Non-pigmented ciliary epithelial cell (primary cell): ENCODE measurements around the gene SPTY2D1.
A peak's percentile ranks its signal among the peaks of the same experiment; 100 is the strongest.
"Not testable (repeated sequence)": the region's sequence is repeated elsewhere in the genome, so short reads cannot be mapped to it uniquely, and the experiment has no call there.

Source experiments
- DNase-seq: peaks from one replicate; pipeline ENCODE4 v3.0.0-alpha.2; 2010; ENCODE audit warnings: low read depth

Gene SPTY2D1, protein sequence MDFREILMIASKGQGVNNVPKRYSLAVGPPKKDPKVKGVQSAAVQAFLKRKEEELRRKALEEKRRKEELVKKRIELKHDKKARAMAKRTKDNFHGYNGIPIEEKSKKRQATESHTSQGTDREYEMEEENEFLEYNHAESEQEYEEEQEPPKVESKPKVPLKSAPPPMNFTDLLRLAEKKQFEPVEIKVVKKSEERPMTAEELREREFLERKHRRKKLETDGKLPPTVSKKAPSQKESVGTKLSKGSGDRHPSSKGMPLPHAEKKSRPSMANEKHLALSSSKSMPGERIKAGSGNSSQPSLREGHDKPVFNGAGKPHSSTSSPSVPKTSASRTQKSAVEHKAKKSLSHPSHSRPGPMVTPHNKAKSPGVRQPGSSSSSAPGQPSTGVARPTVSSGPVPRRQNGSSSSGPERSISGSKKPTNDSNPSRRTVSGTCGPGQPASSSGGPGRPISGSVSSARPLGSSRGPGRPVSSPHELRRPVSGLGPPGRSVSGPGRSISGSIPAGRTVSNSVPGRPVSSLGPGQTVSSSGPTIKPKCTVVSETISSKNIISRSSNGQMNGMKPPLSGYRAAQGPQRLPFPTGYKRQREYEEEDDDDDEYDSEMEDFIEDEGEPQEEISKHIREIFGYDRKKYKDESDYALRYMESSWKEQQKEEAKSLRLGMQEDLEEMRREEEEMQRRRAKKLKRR

GRCh38 chr11:18634140-18635032, at the start of gene SPTY2D1:
Gene SPTY2D1 (minus strand): TSS chr11:18634342. CDS start chr11:18634257, 85 bp downstream.
- DNase-seq: peak; percentile 95

DNA sequence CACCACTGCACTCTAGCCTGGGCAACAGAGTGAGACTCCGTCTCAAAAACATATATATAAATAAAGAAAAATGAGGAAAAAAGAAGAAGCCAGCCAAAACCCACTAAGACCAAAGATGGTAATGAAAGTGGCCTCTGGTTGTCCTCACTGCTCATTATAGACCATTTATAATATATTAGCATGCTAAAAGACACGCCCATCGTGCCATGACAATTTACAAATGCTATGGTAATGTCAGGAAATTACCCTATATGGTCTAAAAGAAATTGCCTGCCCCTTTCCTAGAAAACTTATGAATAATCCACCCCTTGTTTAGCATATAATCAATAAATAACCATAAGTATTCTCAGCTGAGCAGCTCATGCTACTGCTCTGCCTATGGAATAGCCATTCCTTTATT, 48.3 kb upstream of the SPTY2D1 start:
- no peak for DNase-seq

DNA sequence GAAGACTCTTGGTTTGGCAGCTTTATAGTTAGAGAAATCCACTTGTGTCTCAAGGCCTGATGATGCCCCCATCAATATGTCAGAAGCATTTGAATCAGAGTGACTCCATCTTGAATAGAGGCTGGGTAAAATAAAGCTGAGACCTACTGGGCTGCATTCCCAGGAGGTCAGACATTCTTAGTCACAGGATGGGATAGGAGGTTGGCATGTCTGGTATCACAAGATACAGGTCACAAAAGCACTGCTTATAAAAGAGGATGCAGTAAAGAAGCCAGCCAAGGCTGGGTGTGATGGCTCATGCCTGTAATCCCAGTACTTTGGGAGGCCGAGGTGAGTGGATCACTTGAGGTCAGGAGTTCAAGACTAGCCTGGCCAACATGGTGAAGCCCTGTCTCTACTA, 47.8 kb upstream of the SPTY2D1 start:
- DNase-seq: not testable (repeated sequence)

DNA sequence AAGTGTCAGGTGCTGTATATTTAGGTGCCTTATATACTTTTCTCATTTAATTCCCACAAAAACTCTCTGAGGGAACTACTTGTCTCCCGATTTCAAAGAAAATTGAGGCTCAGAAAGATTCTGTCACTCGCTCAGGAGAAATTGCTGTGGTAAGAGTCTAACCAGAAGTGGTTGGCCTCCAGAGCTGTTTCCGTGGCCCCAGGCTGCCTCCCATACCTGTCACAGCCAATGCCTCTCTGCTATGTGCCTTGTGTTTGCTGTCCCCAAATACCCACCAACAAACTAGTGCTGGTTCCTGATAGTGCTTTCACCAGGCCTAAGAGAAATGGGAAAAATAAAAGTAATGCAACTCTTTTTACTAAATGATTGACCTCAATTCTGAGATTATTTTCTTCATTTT, 43.4 kb upstream of the SPTY2D1 start:
- no peak for DNase-seq

GRCh38 chr11:18676803-18677202, 42.7 kb upstream of the SPTY2D1 start:
- no peak for DNase-seq

DNA sequence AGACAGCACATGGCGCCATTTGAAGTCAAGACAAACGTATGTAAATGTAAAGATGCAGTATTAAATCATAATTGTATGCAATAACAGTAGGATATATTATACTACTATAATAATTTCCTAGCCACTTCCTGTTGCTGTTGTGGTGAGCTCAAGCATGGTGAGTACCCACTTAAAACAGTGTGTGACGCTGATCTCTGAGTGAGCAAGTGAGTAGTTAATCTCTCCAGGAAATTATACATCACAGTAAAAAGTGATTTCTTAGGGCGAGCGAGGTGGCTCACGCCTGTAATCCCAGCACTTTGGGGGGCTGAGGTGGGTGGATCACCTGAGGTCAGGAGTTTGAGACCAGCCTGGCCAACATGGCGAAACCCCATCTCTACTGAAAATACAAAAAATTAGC, 38.1 kb upstream of the SPTY2D1 start:
- DNase-seq: not testable (repeated sequence)

DNA sequence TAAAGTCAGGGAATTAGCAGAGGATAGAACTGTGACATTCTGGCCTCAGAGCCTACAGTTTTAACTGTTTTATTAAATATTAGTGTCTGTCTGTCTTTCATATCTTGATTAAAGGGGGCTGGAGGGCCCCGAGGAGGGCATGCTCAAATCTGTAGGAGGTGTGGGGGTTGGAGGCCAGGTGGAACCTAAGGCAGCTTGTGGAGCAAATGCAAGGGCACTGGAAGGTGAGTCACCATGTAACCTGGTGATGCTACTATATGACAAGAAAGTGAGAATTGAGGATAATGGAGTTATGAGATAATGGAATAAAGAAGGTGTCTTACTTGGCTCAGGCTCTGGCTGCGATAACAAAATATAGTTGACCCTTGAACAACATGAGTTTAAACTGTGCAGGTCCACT, 37.1 kb upstream of the SPTY2D1 start:
- no peak for DNase-seq

GRCh38 chr11:18669711-18670110, 35.6 kb upstream of the SPTY2D1 start:
- no peak for DNase-seq

DNA sequence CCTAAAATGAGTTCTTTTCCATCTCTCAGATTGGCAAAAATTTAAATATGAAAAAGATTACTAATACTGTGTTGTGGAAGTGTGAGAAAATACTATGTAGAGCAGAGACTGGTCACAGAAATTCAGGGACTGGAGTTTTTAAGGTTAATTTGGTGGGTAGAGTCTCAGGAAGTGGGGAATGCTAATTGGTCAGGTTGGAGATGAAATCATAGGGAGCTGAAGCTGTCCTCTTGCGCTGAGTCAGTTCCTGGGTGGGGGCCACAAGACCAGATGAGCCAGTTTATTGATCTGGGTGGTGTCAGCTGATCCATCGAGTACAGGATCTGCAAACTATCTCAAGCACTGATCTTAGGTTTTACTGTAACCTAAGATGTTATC, 35.1 kb upstream of the SPTY2D1 start:
- DNase-seq: no peak

- DNase-seq: no peak
These were observed 34.0 kb upstream of the SPTY2D1 start for GRCh38 chr11:18668131-18668530.

DNA sequence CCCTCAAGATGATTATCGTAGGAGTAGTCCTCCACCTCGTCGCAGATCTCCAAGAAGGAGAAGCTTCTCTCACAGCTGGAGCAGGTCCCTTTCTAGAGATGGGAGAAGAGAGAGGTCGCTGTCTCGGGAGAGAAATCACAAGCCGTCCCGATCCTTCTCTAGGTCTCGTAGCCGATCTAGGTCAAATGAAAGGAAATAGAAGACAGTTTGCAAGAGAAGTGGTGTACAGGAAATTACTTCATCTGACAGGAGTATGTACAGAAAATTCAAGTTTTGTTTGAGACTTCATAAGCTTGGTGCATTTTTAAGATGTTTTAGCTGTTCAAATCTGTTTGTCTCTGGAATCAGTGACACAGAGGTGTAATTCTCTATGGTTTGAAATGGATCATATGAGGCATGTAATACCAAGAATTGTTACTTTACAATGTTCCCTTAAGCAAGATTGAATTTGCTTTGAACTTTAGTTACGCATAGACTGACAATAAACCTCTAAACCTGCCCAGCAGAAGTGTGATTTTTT, 31.3 kb upstream of the SPTY2D1 start:
- DNase-seq: not testable (repeated sequence)

- DNase-seq: no peak
These were observed 23.5 kb upstream of the SPTY2D1 start for GRCh38 chr11:18657673-18658072.

GRCh38 chr11:18650859-18651557, 16.9 kb upstream of the SPTY2D1 start:
- DNase-seq: no peak

DNA sequence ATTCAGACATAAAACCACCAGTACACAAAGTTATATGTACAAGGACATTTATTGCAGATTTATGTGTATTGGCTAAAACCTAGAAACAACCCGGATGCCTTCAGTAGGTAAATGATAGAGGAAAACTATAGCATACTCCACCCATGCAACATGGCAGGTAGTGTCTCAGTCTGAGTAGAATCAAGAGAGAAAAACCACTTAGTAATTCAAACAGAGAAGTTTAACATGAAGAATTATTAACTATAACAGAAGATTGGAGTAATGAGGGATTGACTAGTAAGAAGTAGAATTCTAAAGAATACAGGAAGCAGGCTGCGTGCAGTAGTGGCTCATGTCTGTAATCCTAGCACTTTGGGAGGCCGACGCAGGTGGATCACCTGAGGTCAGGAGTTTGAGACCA, 16.2 kb upstream of the SPTY2D1 start:
- no peak for DNase-seq

- not testable (repeated sequence) for DNase-seq
These were observed 8.9 kb upstream of the SPTY2D1 start for GRCh38 chr11:18643034-18643433.

DNA sequence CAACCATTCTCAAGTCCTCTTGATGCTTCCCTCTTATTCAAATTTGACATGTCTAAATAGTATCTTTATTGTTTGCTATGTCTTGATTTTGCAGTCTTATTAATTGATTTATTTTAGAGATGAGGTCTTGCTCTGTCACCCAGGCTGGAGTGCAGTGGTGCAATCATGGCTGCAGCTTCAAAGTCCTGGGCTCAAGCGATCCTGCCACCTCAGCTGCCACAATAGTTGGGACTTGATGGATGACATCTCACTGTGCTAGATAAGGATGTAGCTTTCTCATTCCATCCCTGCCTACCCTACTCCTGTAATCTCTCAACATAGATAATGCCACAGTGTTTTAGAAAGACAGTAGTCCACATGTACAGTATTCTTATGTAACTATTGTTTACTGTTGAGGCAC, 7.5 kb upstream of the SPTY2D1 start:
- DNase-seq: no peak

DNA sequence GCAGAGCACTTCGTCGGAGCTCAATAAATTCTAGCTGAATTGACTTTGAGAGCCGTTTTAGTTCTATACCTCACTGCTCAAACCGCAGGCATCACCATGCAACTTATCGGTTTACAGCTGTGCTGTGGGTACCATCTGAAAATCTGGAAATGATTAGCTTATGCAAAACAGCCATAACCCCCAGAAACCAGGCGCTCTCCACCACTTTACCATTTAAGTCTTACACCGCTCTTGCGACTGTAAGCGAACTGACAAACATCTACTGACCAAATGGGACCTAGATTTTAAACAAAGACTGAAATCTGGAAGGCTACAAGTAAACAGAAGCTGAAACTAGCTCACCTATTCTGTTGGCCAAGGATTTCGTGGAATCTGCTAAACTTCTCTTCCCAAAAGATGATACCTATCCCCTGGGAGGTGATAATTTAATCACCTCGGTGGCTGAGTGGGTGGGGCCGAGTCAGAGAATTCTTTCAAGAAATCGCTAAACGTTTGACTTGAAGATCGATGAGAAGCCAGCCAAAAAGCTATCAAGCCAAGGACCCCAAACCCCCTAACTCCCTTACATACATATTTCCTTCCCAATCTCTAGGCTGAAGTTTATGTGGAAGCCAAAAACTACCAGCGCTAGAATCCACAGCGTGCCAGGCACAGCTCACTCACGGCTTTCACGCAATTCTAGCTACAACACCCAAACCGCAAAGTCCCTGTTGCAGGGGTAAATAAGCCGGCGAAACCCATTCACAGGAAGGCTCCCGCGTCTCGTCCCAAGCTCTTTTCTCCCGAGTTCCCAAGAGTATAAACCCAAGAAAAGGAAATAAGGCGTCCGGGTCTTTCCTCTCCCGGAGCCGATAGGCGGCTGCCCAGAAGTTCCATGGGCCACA, 644 bp downstream of the SPTY2D1 start:
- no peak for DNase-seq

GRCh38 chr11:18632841-18633240, 1.3 kb downstream of the SPTY2D1 start:
- DNase-seq: no peak

DNA sequence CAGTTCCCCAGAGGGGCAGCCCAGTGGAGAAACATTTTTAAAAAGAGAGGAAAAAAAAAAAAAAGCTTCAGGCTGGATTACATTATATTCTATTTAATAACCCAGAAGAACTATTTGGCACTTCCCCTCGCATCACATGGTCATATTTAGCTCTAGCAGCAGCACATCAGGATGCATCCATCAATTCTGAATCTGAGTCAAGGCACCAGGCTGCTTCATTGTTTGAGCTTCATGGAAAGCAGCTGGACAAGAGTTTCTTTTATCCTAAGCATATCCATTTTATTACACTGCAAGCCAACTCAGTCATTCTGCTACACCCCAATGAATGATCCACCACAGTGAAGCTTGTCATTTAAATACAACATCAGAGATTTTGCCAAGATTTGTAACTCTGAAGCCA, 10.0 kb downstream of the SPTY2D1 start:
- no peak for DNase-seq

DNA sequence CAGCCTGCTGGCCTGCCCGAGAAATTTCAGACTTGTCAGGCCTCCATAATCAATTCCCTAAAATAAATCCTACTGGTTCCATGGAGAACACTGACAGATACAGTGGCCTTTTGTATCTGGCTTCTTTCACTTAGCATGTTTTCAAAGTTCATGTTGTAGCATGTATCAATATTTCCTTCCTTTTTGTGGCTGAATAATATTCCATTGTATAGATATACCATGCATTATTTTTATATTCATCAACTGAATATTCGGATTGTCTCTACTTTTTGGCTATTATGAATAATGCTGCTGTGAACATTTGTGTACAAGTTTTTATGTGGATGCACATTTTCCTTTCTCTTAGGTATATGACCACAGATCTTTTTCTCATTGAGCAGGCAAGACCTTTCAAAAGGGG, 10.4 kb downstream of the SPTY2D1 start:
- DNase-seq: no peak
